Lung (tissue), 12 donors: Measurements from ENCODE around the gene SUPT20H. TPM values are rescaled to one million over a fixed set of nuclear protein-coding genes. Genes with fewer than 3 reads are reported as not detected.

Experiments used
- ATAC-seq: fragments of 200-7000 bp; cut with Tn5 transposase; one replicate; pipeline ENCODE4 v1.9.1; 2020; ENCODE audit warnings: moderate number of reproducible peaks; ENCODE audit not compliant: insufficient read depth, low FRiP score
- DNase-seq, 3 donors: peaks; one replicate each; pipeline ENCODE4 v3.0.0-alpha.2; 2013 to 2017
- H3K27ac ChIP-seq, 2 donors: one replicate each; pipeline ENCODE4 v1.5.1; 2013; ENCODE audit warnings: mild to moderate bottlenecking in 2 of 2, moderate library complexity in 2 of 2, control low read depth in 1 of 2, inconsistent platforms in 1 of 2, low read depth in 1 of 2, low read length in 1 of 2
- H3K27me3 ChIP-seq, 3 donors: one replicate each; pipeline ENCODE4 v1.5.1; 2013; ENCODE audit warnings: low read length in 2 of 3; ENCODE audit not compliant: control insufficient read depth in 3 of 3, insufficient read depth in 3 of 3
- H3K36me3 ChIP-seq, 4 donors: one replicate each; pipeline ENCODE4 v1.5.1; 2013; ENCODE audit warnings: low read length in 4 of 4, mild to moderate bottlenecking in 1 of 4, moderate library complexity in 1 of 4; ENCODE audit not compliant: control insufficient read depth in 4 of 4, insufficient read depth in 4 of 4
- H3K4me1 ChIP-seq, 5 donors: one replicate each; pipeline ENCODE4 v1.5.1; 2013; ENCODE audit warnings: low read length in 5 of 5, mild to moderate bottlenecking in 2 of 5, moderate library complexity in 1 of 5; ENCODE audit not compliant: control insufficient read depth in 5 of 5, insufficient read depth in 5 of 5
- H3K4me3 ChIP-seq: one replicate; pipeline ENCODE4 v1.5.1; 2013; ENCODE audit warnings: mild to moderate bottlenecking, control low read depth, moderate library complexity
- H3K9ac ChIP-seq, 2 donors: one replicate each; pipeline ENCODE4 v1.5.1; 2013; ENCODE audit warnings: low read length in 2 of 2, control low read depth in 1 of 2; ENCODE audit not compliant: insufficient read depth in 1 of 2
- H3K9me3 ChIP-seq, 4 donors: one replicate each; pipeline ENCODE4 v1.5.1; 2013; ENCODE audit warnings: low read length in 3 of 4, mild to moderate bottlenecking in 1 of 4, moderate library complexity in 1 of 4; ENCODE audit not compliant: control insufficient read depth in 4 of 4, insufficient read depth in 3 of 4
- WGBS, 2 donors: extraction: QIAGEN DNeasy Blood & Tissue Kit; methylation state at CpG; one replicate each; pipeline ENCODE4 v1.1.7; 2013; 5-methylcytosine and 5-hydroxymethylcytosine counted together
- polyA plus RNA-seq, 2 donors: library from polyadenylated mRNA; stranded (reverse); fragments of 200-250 nt; gene quantifications; one replicate each; pipeline ENCODE4 v1.2.1, GENCODE V29; 2013
- total RNA-seq, 2 donors: library from RNA; depleted of rRNA in 1 of 2; stranded (reverse); fragments of >200 nt in 1 of 2; gene quantifications; one replicate each; pipeline ENCODE4 v1.2.1, GENCODE V29; 2014 to 2021
- TF ChIP-seq, protein P1 (sequence below): IDR thresholded peaks from 2 replicates; pipeline ENCODE4 v1.5.1; 2012; ENCODE audit warnings: mild to moderate bottlenecking; ENCODE audit errors: control extremely low read depth, extremely low read depth
- donor health status: control.
- donor health status: control.
- donor health status: Bipolar disorder and iron deficiency.
- donor health status: healthy.
- donor health status: DM: yes; HTN: yes; CAD: no.

The SUPT20H gene
- total and polyA plus RNA-seq, 4 donors: 24.2 to 134 (median 39.8) TPM

DNA sequence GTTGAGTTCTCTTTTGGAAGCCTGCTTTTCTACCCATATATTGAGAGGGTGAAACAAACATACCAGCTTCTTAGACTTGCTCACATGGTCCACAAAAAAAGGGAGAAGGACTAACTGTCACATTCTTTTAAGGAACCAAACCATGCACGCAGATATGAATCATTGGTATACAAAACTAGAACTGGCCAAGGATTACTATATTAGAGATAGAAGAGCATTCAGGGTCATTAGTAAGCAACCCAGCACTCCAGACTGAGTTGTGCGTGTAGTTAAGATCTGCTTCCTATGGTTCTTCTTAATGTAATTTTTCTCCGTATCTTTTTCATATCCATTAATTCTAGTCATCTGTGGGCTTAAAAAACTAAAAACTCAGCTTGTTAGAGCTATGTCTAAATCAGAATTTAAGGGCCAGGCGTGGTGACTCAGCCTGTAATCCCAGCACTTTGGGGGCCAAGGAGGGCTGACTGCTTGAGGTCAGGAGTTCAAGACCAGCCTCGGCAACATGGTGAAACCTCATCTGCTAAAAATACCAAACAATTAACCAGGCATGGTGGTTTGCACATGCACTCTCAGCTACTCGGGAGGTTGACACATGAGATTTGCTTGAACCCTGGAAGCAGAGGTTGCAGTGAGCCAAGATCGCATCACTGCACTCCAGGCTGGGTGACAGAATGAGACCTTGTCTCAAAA, 80.0 kb downstream of the SUPT20H start:
- H3K27me3 ChIP-seq: no peaks in the 10 kb centered on the region
- DNase-seq (no peak), ATAC-seq (no peak)
- TF ChIP-seq, protein P1, sequence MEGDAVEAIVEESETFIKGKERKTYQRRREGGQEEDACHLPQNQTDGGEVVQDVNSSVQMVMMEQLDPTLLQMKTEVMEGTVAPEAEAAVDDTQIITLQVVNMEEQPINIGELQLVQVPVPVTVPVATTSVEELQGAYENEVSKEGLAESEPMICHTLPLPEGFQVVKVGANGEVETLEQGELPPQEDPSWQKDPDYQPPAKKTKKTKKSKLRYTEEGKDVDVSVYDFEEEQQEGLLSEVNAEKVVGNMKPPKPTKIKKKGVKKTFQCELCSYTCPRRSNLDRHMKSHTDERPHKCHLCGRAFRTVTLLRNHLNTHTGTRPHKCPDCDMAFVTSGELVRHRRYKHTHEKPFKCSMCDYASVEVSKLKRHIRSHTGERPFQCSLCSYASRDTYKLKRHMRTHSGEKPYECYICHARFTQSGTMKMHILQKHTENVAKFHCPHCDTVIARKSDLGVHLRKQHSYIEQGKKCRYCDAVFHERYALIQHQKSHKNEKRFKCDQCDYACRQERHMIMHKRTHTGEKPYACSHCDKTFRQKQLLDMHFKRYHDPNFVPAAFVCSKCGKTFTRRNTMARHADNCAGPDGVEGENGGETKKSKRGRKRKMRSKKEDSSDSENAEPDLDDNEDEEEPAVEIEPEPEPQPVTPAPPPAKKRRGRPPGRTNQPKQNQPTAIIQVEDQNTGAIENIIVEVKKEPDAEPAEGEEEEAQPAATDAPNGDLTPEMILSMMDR: no peak
- H3K36me3 ChIP-seq: peaks cover 16 to 25% (median 17%) of the 10 kb centered on the region in 4 donors
- no peak overlapping the region for H3K27ac ChIP-seq
- WGBS, 2 donors: 87 to 91% methylated on average over 7 of the region's 7 CpGs
- no peak overlapping the region for H3K4me3 ChIP-seq
- no peaks in the 10 kb centered on the region for H3K4me1 ChIP-seq
- H3K9ac ChIP-seq: no peak overlapping the region
- H3K9me3 ChIP-seq: peaks cover 0 to 3% (median 1%) of the 10 kb centered on the region in 4 donors

DNA sequence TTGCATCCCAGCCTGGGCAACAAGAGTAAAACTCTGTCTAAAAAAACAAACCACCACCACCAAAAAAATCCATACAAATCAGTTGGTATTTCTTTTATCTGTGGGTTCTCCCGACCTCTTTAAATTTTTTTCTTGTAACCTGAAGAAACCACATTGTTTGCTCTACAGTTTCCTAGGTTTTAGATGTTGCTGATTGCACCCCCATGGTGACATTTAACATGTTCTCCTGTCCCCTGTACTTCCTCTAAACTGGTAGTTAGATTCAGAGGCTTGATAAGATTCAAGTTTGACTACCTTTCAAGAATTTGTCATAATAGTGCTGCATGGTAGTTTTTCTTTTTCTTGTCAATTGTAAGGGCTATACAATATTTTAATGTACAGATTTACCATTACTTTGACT, 84.3 kb downstream of the SUPT20H start:
- TF ChIP-seq, protein P1: no peak
- peaks cover 14 to 20% (median 19%) of the 10 kb centered on the region in 4 donors for H3K36me3 ChIP-seq
- no peak overlapping the region for H3K4me3 ChIP-seq
- H3K27ac ChIP-seq: no peak overlapping the region
- ATAC-seq: no peak
- DNase-seq: peak in 1 of 3 donors; percentile 3
- WGBS, 2 donors: 89 to 91% methylated on average over 1 of the region's 1 CpG
- H3K27me3 ChIP-seq: no peaks in the 10 kb centered on the region
- H3K4me1 ChIP-seq: no peaks in the 10 kb centered on the region
- peaks cover 0 to 3% (median 1%) of the 10 kb centered on the region in 4 donors for H3K9me3 ChIP-seq
- H3K9ac ChIP-seq: no peak overlapping the region

DNA sequence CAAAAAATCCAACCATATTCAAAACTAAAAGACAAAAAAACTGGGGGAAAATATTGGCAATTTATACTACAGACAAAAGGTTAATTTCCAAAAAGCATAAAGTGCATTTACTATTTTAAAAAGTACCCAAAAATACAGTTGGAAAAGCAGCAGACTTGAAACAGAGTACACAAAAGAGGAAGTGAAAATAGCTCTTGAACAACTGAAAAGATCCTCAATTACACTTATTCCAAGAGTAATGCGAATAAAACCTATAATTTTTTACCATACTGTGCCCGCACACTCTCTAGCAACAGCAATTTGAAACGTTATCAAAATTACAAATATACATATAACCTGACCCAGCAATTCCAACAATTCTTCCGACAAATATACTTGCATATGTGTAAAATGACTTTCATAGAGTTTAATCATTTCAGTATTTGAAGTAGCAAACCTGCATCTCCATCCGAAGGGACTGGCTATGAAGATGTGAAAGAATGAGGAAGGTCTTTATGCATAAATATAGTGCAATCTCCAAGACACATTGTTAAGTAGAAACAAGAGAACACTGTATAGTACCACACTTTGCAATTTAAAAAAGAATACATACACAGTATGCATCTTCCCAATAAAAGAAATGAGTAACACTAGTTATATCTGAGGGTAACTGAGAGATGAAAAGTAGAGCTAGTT, 85.7 kb downstream of the SUPT20H start:
- no peak overlapping the region for H3K27ac ChIP-seq
- 84 to 85% methylated on average over 5 of the region's 5 CpGs for WGBS, 2 donors
- no peak overlapping the region for H3K9ac ChIP-seq
- H3K9me3 ChIP-seq: peaks cover 0 to 3% (median 1%) of the 10 kb centered on the region in 4 donors
- DNase-seq (no peak), ATAC-seq (no peak)
- H3K4me3 ChIP-seq: no peak overlapping the region
- TF ChIP-seq, protein P1: no peak
- H3K36me3 ChIP-seq: peaks cover 12 to 21% (median 18%) of the 10 kb centered on the region in 4 donors
- H3K27me3 ChIP-seq: no peaks in the 10 kb centered on the region
- H3K4me1 ChIP-seq: no peaks in the 10 kb centered on the region
